ENCODE results near the gene ZBTB34.

Gene ZBTB34

GRCh38 chr9:126874546-126875314 is 14.3 kb downstream of the ZBTB34 start:
- TF ChIP-seq CTCF (IDR thresholded peaks at IDR 0.05; ENCODE audit: insufficient read depth, low read depth, low read length, missing control alignments): no peak
- no peak for DNase-seq (ENCODE audit: low read depth)
- H3K4me3 ChIP-seq (ENCODE audit: low read length): no peak overlapping the region

- DNase-seq (ENCODE audit: low read depth): no peak
- TF ChIP-seq CTCF (IDR thresholded peaks at IDR 0.05; ENCODE audit: insufficient read depth, low read depth, low read length, missing control alignments): no peak
- H3K4me3 ChIP-seq (ENCODE audit: low read length): no peak overlapping the region
Measured at GRCh38 chr9:126875756-126876510, 15.5 kb downstream of the ZBTB34 start.

- DNase-seq (ENCODE audit: low read depth): no peak
- no peak overlapping the region for H3K4me3 ChIP-seq (ENCODE audit: low read length)
- no peak for TF ChIP-seq CTCF (IDR thresholded peaks at IDR 0.05; ENCODE audit: insufficient read depth, low read depth, low read length, missing control alignments)
Measured at GRCh38 chr9:126876531-126876930, 16.1 kb downstream of the ZBTB34 start.

- DNase-seq (ENCODE audit: low read depth): no peak
- no peak overlapping the region for H3K4me3 ChIP-seq (ENCODE audit: low read length)
- no peak for TF ChIP-seq CTCF (IDR thresholded peaks at IDR 0.05; ENCODE audit: insufficient read depth, low read depth, low read length, missing control alignments)
Measured at GRCh38 chr9:126877418-126877817, 17.0 kb downstream of the ZBTB34 start.

- no peak overlapping the region for H3K4me3 ChIP-seq (ENCODE audit: low read length)
- no peak for TF ChIP-seq CTCF (IDR thresholded peaks at IDR 0.05; ENCODE audit: insufficient read depth, low read depth, low read length, missing control alignments)
- no peak for DNase-seq (ENCODE audit: low read depth)
Measured at GRCh38 chr9:126879288-126879687, 18.8 kb downstream of the ZBTB34 start.

GRCh38 chr9:126880226-126880946 is 19.9 kb downstream of the ZBTB34 start:
- H3K4me3 ChIP-seq (ENCODE audit: low read length): no peak overlapping the region
- no peak for DNase-seq (ENCODE audit: low read depth)
- TF ChIP-seq CTCF (IDR thresholded peaks at IDR 0.05; ENCODE audit: insufficient read depth, low read depth, low read length, missing control alignments): no peak
